Endothelial cell (in vitro differentiated cells): Measurements from ENCODE around the gene KCNV2. TPM values are rescaled to one million over a fixed set of nuclear protein-coding genes. Genes with fewer than 3 reads are reported as not detected.

Experiments used
- DNase-seq: peaks from one replicate; pipeline ENCODE4 v3.0.0; 2021; ENCODE audit warnings: low spot score
- H3K27ac Mint-ChIP-seq: one replicate; pipeline ENCODE4 v1.8.0; 2021; ENCODE audit warnings: mixed read lengths, inconsistent platforms; ENCODE audit not compliant: unreplicated experiment
- H3K27me3 Mint-ChIP-seq: one replicate; pipeline ENCODE4 v1.8.0; 2021; ENCODE audit warnings: mild to moderate bottlenecking, moderate library complexity, mixed read lengths, inconsistent platforms; ENCODE audit not compliant: unreplicated experiment
- H3K36me3 Mint-ChIP-seq: one replicate; pipeline ENCODE4 v1.8.0; 2021; ENCODE audit warnings: mild to moderate bottlenecking, low read depth, mixed read lengths, inconsistent platforms; ENCODE audit not compliant: unreplicated experiment
- H3K4me1 Mint-ChIP-seq: one replicate; pipeline ENCODE4 v1.8.0; 2021; ENCODE audit warnings: mild to moderate bottlenecking, mixed read lengths, inconsistent platforms; ENCODE audit not compliant: unreplicated experiment
- H3K4me3 Mint-ChIP-seq: one replicate; pipeline ENCODE4 v1.8.0; 2021; ENCODE audit warnings: mild to moderate bottlenecking, mixed read lengths, inconsistent platforms; ENCODE audit not compliant: unreplicated experiment
- H3K9me3 Mint-ChIP-seq: one replicate; pipeline ENCODE4 v1.8.0; 2021; ENCODE audit warnings: mixed read lengths, inconsistent platforms; ENCODE audit not compliant: unreplicated experiment
- CTCF ChIP-seq: fragments of 200-600 bp; sonication (generic); IDR thresholded peaks from one replicate; pipeline ENCODE4 v1.5.0; 2021; ENCODE audit warnings: antibody characterized with exemption; ENCODE audit not compliant: unreplicated experiment
- long read RNA-seq: library from polyadenylated mRNA; unstranded; transcript quantifications from one replicate; pipeline ENCODE4 v2.0.0, GENCODE V29; 2020; ENCODE audit not compliant: unreplicated experiment
- total RNA-seq: library from RNA; stranded (reverse); fragmentation: NEBNext Ultra II Directional; extraction: Animal tissue kit (Norgen Biotek cat#: 25700); gene quantifications from one replicate; pipeline ENCODE4 v1.2.1, GENCODE V29; 2021; ENCODE audit not compliant: unreplicated experiment

Gene KCNV2
- total RNA-seq: not detected
- long read RNA-seq: 0 reads

DNA sequence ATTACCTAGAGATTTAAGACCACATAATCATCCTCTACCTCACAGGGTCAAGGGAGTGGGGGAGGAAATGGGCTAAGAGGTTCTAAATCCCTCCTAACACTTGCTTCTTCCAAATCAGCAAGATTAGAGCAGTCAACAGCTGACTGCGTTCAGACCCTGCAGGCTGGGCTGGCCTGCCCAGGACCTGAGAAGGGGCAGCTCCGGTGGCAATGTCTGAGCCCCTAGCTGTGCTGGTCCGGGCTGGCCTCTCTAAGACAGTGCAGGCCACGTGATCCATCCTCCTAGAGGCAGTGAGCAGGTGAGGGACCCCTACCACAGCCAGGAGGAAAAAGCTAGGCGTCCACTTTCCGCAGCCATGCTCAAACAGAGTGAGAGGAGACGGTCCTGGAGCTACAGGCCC is at the start of gene KCNV2:
TSS of gene KCNV2 (plus strand) at position 126 of the 400 bp plus-strand sequence. CDS start at position 356, 230 bp downstream.
- DNase-seq: no peak
- Mint-ChIP-seq H3K9me3 (no peaks in the 10 kb centered on the region), H3K4me1 (no peaks in the 10 kb centered on the region), H3K27ac (no peak within 1 kb of the TSS), H3K27me3 (peaks cover 3% of the 10 kb centered on the region), H3K36me3 (peaks cover 5% of the 10 kb centered on the region), H3K4me3 (no peak within 1 kb of the TSS)
- no peak for TF ChIP-seq CTCF

DNA sequence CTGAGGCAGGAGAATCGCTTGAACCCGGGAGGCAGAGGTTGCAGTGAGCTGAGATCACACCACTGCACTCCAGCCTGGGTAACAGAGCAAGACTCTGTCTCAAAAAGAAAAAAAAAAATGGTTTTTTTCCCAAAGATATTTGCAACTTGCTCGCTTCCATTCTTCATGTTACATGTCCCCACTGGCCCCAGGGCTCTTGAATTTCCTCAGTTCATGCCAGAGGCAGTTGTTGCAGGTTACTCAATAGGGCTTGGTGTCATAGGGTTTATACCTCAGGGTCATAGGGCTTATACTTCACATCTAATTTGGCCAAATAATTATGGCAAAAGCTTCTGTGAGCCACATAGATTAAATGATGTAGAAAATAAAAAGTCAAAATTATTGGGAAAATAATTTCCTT is 44.1 kb upstream of the KCNV2 start:
- H3K4me1 Mint-ChIP-seq: no peaks in the 10 kb centered on the region
- no peaks in the 10 kb centered on the region for H3K9me3 Mint-ChIP-seq
- no peaks in the 10 kb centered on the region for H3K36me3 Mint-ChIP-seq
- TF ChIP-seq CTCF: no peak
- H3K27me3 Mint-ChIP-seq: no peaks in the 10 kb centered on the region
- no peak overlapping the region for H3K4me3 Mint-ChIP-seq
- H3K27ac Mint-ChIP-seq: no peak overlapping the region
- DNase-seq: no peak

DNA sequence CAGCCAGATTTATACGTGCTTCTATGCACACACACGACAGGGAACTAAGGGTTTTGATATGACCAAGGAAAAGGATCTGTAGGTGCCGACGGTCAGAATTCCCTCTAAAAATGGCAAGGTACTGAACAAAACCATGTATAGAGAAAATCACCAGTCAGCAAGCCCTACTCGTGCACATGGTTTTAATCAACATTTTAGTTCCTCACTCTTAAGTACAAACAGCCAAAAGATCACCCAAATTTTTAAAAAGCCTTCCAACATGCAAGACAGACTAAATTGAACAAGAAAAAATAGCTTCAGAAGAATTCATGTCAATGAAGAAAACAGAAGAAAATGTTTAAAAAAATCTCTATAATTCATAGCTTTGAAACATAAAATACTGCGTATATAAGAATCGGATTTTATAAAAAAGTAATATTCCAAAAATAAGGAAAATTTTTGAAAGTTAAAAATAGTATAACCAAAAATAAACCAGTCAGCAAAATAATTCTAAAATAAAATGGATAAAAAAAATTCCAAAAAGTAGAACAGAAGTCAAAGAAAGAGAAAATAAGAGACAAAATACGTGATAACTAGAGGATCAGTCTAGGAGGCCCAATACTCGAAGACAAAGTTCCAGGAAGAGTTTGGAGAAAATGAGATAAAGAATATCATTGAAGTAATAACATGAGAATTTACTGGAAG is 43.0 kb upstream of the KCNV2 start:
- no peak overlapping the region for H3K27ac Mint-ChIP-seq
- H3K36me3 Mint-ChIP-seq: no peaks in the 10 kb centered on the region
- no peaks in the 10 kb centered on the region for H3K27me3 Mint-ChIP-seq

DNA sequence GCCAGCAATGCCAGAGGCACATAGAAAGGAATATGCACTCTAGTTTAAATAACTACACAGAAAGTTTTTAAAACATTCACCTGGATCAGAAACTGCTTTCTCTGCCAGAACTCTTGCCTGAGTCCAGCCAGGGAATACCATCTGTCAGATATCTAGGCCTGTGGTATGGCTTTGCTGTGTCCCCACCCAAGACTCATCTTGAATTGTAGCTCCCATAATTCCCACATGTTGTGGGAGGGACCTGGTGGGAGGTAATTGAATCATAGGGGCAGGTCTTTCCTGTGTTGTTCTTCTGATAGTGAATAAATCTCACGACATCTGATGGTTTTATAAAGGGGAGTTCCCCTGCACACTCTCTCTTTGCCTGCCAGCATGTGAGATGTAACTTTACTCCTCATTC is 41.5 kb upstream of the KCNV2 start:
- Mint-ChIP-seq H3K9me3 (no peaks in the 10 kb centered on the region), H3K27ac (no peak overlapping the region), H3K4me3 (no peak overlapping the region), H3K36me3 (no peaks in the 10 kb centered on the region), H3K4me1 (peaks cover 12% of the 10 kb centered on the region), H3K27me3 (no peaks in the 10 kb centered on the region)
- no peak for DNase-seq
- no peak for TF ChIP-seq CTCF

More for the DNA sequence above, 43.0 kb upstream of the KCNV2 start:
- TF ChIP-seq CTCF: no peak
- DNase-seq: no peak
- no peak overlapping the region for H3K4me3 Mint-ChIP-seq
- peaks cover 9% of the 10 kb centered on the region for H3K4me1 Mint-ChIP-seq
- H3K9me3 Mint-ChIP-seq: no peaks in the 10 kb centered on the region

- Mint-ChIP-seq H3K4me3 (no peak overlapping the region), H3K9me3 (no peaks in the 10 kb centered on the region), H3K36me3 (no peaks in the 10 kb centered on the region), H3K4me1 (peaks cover 12% of the 10 kb centered on the region), H3K27me3 (no peaks in the 10 kb centered on the region), H3K27ac (no peak overlapping the region)
- no peak for DNase-seq
- TF ChIP-seq CTCF: no peak
Observed at GRCh38 chr9:2676466-2676865, 40.8 kb upstream of the KCNV2 start.
